K562 (cell line): ENCODE data around the gene ANKS4B. TPM values are rescaled to one million over a fixed set of nuclear protein-coding genes. Genes with fewer than 3 reads are reported as not detected.
A peak's percentile ranks its signal among the peaks of the same experiment; 100 is the strongest.

Source experiments
- CAMTA2 ChIP-seq: fragments of 250-450 bp; sonication (Bioruptor Pico); conservative IDR thresholded peaks from 2 replicates; pipeline ENCODE4 v1.5.1; 2022
- ELF1 ChIP-seq: fragments of 200-800 bp; sonication (Bioruptor generic); IDR thresholded peaks from 2 replicates; pipeline ENCODE4 v1.6.1; 2016; ENCODE audit warnings: missing genetic modification characterization, missing compliant biosample characterization
- GATAD2B ChIP-seq: fragments of 450-650 bp; IDR thresholded peaks from 2 replicates; pipeline ENCODE4 v1.6.1; 2017; ENCODE audit warnings: mild to moderate bottlenecking, borderline replicate concordance
- RBBP5 ChIP-seq: fragments of 200-600 bp; sonication (generic); IDR thresholded peaks from 2 replicates; pipeline ENCODE4 v1.6.1; 2012; ENCODE audit warnings: borderline replicate concordance, mild to moderate bottlenecking, low read length, control low read depth, inconsistent platforms; ENCODE audit not compliant: insufficient read depth, poor library complexity, severe bottlenecking
- REST ChIP-seq, 2 experiments: fragments of 450-650 bp; formaldehyde crosslinking in 1 of 2; IDR thresholded peaks; 2 replicates each; pipeline versions ENCODE4 v1.4.0 to v1.6.1; 2014 to 2020; ENCODE audit warnings: mild to moderate bottlenecking in 2 of 2, borderline replicate concordance in 1 of 2, low read depth in 1 of 2
- SREBF1 ChIP-seq: fragments of 150-350 bp; IDR thresholded peaks from 2 replicates; pipeline ENCODE4 v1.6.1; 2014; ENCODE audit warnings: antibody characterized with exemption, low read depth, low read length, borderline replicate concordance
- SREBF2 ChIP-seq: sonication (generic); formaldehyde crosslinking; IDR thresholded peaks from 2 replicates; pipeline ENCODE4 v1.4.0; 2020; ENCODE audit warnings: mild to moderate bottlenecking, missing genetic modification reagents
- U2AF2 ChIP-seq: fragments of 200-400 bp; formaldehyde crosslinking; optimal IDR thresholded peaks from 2 replicates; pipeline ENCODE3; 2017; ENCODE audit warnings: low read depth, mild to moderate bottlenecking, low read length
- ZBTB1 ChIP-seq: sonication (generic); formaldehyde crosslinking; IDR thresholded peaks from 2 replicates; pipeline ENCODE4 v1.8.1; 2023; ENCODE audit warnings: missing genetic modification reagents, low read depth, mild to moderate bottlenecking, borderline replicate concordance
- ZFP36 ChIP-seq: fragments of 150-350 bp; IDR thresholded peaks from 2 replicates; pipeline ENCODE4 v1.6.1; 2018; ENCODE audit warnings: low read length, low read depth; ENCODE audit not compliant: partially characterized antibody
- ZFX ChIP-seq: sonication (generic); formaldehyde crosslinking; IDR thresholded peaks from 2 replicates; pipeline ENCODE4 v1.8.0; 2022; ENCODE audit warnings: mild to moderate bottlenecking, missing genetic modification reagents, moderate library complexity
- ZNF143 ChIP-seq: sonication (generic); formaldehyde crosslinking; IDR thresholded peaks from 2 replicates; pipeline ENCODE4 v1.9.0; 2022; ENCODE audit warnings: mild to moderate bottlenecking, missing genetic modification reagents
- ZNF3 ChIP-seq: fragments of 250-450 bp; sonication (Bioruptor Pico); IDR thresholded peaks from 2 replicates; pipeline ENCODE4 v1.5.0; 2021; ENCODE audit warnings: mild to moderate bottlenecking, moderate library complexity
- ZNF780A ChIP-seq: fragments of 250-450 bp; sonication (Bioruptor Pico); IDR thresholded peaks from 2 replicates; pipeline ENCODE4 v1.5.0; 2021; ENCODE audit warnings: mild to moderate bottlenecking
- polyA plus RNA-seq, 8 experiments: library from polyadenylated mRNA; depleted of rRNA in 4 of 8; stranded (reverse) in 5 of 8; unstranded in 3 of 8; fragments of >200 nt; fragmentation: Nextera tagmentation in 2 of 8; fragmentation: Illumina TruSeq in 1 of 8; extraction: Ambion mirVana in 2 of 8; extraction: Trizol in 1 of 8; gene quantifications; 2 replicates each; pipeline versions ENCODE4 v1.2.1 to v1.2.3, GENCODE V29; 2011 to 2014; ENCODE audit warnings: inconsistent platforms in 1 of 8, missing spikeins in 1 of 8
- total RNA-seq, 7 experiments: library from RNA; depleted of rRNA in 6 of 7; stranded (reverse); fragments of >200 nt in 6 of 7; fragmentation: Illumina TruSeq in 2 of 7; extraction: Trizol in 2 of 7; gene quantifications; 2 replicates each; pipeline versions ENCODE4 v1.2.1 to v1.2.3, GENCODE V29; 2011 to 2021; ENCODE audit warnings: low replicate concordance in 1 of 7
- TF ChIP-seq, protein P1 (sequence below): sonication (generic); formaldehyde crosslinking; IDR thresholded peaks from 2 replicates; pipeline ENCODE4 v1.8.0; 2023; ENCODE audit warnings: mild to moderate bottlenecking, missing genetic modification reagents
- TF ChIP-seq, protein P2 (sequence below): fragments of 200-800 bp; sonication (Bioruptor generic); IDR thresholded peaks from 2 replicates; pipeline ENCODE4 v1.6.1; 2017; ENCODE audit warnings: missing genetic modification characterization, missing compliant biosample characterization

The ANKS4B gene
- total and polyA plus RNA-seq, 9 of the 15 experiments (the other 6 are each of a cell fraction or from before 2014, with no cell fraction given): not detected

GRCh38 chr16:21300309-21301167, 67.0 kb downstream of the ANKS4B start (continued):
- TF ChIP-seq, protein P1, sequence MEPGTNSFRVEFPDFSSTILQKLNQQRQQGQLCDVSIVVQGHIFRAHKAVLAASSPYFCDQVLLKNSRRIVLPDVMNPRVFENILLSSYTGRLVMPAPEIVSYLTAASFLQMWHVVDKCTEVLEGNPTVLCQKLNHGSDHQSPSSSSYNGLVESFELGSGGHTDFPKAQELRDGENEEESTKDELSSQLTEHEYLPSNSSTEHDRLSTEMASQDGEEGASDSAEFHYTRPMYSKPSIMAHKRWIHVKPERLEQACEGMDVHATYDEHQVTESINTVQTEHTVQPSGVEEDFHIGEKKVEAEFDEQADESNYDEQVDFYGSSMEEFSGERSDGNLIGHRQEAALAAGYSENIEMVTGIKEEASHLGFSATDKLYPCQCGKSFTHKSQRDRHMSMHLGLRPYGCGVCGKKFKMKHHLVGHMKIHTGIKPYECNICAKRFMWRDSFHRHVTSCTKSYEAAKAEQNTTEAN (CRISPR knock-in tag): no peak
- TF ChIP-seq, protein P2, sequence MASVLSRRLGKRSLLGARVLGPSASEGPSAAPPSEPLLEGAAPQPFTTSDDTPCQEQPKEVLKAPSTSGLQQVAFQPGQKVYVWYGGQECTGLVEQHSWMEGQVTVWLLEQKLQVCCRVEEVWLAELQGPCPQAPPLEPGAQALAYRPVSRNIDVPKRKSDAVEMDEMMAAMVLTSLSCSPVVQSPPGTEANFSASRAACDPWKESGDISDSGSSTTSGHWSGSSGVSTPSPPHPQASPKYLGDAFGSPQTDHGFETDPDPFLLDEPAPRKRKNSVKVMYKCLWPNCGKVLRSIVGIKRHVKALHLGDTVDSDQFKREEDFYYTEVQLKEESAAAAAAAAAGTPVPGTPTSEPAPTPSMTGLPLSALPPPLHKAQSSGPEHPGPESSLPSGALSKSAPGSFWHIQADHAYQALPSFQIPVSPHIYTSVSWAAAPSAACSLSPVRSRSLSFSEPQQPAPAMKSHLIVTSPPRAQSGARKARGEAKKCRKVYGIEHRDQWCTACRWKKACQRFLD (CRISPR knock-in tag): no peak
- TF ChIP-seq ZNF780A (CRISPR knock-in tag): no peak
- TF ChIP-seq ZNF3 (CRISPR knock-in tag): no peak
- 0 out of 2 replicates have a peak, but pooled peaks have one; percentile 28 for TF ChIP-seq GATAD2B
- no peak for TF ChIP-seq ZFX (CRISPR knock-in tag)
- no peak for TF ChIP-seq CAMTA2 (CRISPR knock-in tag)
- TF ChIP-seq RBBP5: no peak
- no peak for TF ChIP-seq U2AF2
- TF ChIP-seq ZFP36: no peak
- peak; percentile 97 for TF ChIP-seq ELF1 (tag)
- TF ChIP-seq ZBTB1: no peak
- TF ChIP-seq SREBF2: no peak
- no peak for TF ChIP-seq ZNF143 (CRISPR knock-in tag)
- no peak for TF ChIP-seq SREBF1
- TF ChIP-seq REST (IDR thresholded peaks at IDR 0.05; ENCODE audit: borderline replicate concordance): peak; percentile 95
- no peak for TF ChIP-seq REST (CRISPR knock-in tag; IDR thresholded peaks at IDR 0.05; ENCODE audit: low read depth)
